ENCODE data around the gene SLC17A7. TPM values are rescaled to one million over a fixed set of nuclear protein-coding genes. Genes with fewer than 3 reads are reported as not detected.
A peak's percentile ranks its signal among the peaks of the same experiment; 100 is the strongest.

The SLC17A7 gene
- total and polyA plus RNA-seq, 2 of the 13 experiments (the other 11 are each of a cell fraction or from before 2014, with no cell fraction given), result 0.32 TPM; not detected in 1

DNA sequence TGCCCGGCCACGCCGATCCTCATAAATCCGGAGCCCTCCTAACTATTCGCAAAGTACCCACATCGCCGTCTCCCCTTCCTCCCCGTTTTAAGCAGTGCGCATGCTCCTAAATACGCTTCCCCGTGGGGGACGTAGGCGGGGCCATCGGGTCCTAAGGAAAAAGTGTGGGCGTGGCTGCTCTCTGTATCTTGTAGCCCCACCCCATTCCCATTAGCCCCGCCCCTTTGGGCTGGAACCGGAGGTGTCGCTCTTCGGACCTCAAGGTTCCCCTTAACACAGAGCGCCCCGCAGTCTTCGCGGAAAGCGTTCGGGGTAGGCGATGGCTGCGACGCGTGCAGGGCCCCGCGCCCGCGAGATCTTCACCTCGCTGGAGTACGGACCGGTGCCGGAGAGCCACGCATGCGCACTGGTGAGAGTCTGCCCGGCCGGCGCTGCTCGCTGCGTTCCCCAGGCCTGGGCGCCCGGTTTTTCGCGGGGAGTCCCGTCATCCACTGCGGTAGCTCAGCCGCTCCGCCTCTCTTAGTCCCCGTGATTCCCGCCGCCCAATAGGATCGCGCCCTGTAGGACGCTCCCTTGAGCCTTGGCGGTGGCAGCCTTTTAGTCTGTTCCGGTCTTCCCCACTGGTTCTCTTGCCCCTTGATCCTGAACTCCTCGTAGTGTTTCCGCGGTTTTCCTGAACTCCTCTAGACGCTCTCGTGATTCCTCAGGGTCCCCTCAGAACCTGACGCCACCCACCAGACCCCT, 11.9 kb upstream of the SLC17A7 start, which contains the start of gene ALDH16A1 (continued):
- 0 out of 2 replicates have a peak, but pooled peaks have one; percentile 30 for TF ChIP-seq ZNF616 (CRISPR knock-in tag; IDR thresholded peaks at IDR 0.05; ENCODE audit: low read depth)
- TF ChIP-seq NFYC (CRISPR knock-in tag; IDR thresholded peaks at IDR 0.05), result peak; percentile 92
- TF ChIP-seq, protein P1, sequence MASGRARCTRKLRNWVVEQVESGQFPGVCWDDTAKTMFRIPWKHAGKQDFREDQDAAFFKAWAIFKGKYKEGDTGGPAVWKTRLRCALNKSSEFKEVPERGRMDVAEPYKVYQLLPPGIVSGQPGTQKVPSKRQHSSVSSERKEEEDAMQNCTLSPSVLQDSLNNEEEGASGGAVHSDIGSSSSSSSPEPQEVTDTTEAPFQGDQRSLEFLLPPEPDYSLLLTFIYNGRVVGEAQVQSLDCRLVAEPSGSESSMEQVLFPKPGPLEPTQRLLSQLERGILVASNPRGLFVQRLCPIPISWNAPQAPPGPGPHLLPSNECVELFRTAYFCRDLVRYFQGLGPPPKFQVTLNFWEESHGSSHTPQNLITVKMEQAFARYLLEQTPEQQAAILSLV (CRISPR knock-in tag; IDR thresholded peaks at IDR 0.05; ENCODE audit: borderline replicate concordance), result peak; percentile 79; the same call in 1 of the 2 replicates
- TF ChIP-seq ZNF296 (CRISPR knock-in tag; conservative IDR thresholded peaks at IDR 0.05), result no peak
- no peak for TF ChIP-seq ZNF629 (CRISPR knock-in tag; conservative IDR thresholded peaks at IDR 0.05)
- no peak for TF ChIP-seq NFIC (IDR thresholded peaks at IDR 0.05; ENCODE audit: low read length)
- no peak for TF ChIP-seq TEF (CRISPR knock-in tag; IDR thresholded peaks at IDR 0.05)
- TF ChIP-seq, protein P2, sequence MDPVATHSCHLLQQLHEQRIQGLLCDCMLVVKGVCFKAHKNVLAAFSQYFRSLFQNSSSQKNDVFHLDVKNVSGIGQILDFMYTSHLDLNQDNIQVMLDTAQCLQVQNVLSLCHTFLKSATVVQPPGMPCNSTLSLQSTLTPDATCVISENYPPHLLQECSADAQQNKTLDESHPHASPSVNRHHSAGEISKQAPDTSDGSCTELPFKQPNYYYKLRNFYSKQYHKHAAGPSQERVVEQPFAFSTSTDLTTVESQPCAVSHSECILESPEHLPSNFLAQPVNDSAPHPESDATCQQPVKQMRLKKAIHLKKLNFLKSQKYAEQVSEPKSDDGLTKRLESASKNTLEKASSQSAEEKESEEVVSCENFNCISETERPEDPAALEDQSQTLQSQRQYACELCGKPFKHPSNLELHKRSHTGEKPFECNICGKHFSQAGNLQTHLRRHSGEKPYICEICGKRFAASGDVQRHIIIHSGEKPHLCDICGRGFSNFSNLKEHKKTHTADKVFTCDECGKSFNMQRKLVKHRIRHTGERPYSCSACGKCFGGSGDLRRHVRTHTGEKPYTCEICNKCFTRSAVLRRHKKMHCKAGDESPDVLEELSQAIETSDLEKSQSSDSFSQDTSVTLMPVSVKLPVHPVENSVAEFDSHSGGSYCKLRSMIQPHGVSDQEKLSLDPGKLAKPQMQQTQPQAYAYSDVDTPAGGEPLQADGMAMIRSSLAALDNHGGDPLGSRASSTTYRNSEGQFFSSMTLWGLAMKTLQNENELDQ (CRISPR knock-in tag; IDR thresholded peaks at IDR 0.05; ENCODE audit: borderline replicate concordance), result no peak
- peak; percentile 22; the same call in 1 of the 2 replicates for TF ChIP-seq GABPA (IDR thresholded peaks at IDR 0.05; ENCODE audit: low read depth, low read length)
- peak; percentile 73 for TF ChIP-seq GABPA (CRISPR knock-in tag; IDR thresholded peaks at IDR 0.05; ENCODE audit: low read depth)
- no peak; the same call in 1 of the 2 replicates for TF ChIP-seq RNF2 (conservative IDR thresholded peaks at IDR 0.05; ENCODE audit: low read depth)
- no peak for TF ChIP-seq HOXA7 (CRISPR knock-in tag; IDR thresholded peaks at IDR 0.05)
- TF ChIP-seq, protein P3, sequence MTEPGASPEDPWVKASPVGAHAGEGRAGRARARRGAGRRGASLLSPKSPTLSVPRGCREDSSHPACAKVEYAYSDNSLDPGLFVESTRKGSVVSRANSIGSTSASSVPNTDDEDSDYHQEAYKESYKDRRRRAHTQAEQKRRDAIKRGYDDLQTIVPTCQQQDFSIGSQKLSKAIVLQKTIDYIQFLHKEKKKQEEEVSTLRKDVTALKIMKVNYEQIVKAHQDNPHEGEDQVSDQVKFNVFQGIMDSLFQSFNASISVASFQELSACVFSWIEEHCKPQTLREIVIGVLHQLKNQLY (CRISPR knock-in tag; IDR thresholded peaks at IDR 0.05), result 0 out of 2 replicates have a peak, but pooled peaks have one; percentile 28
- no peak for TF ChIP-seq REXO4 (CRISPR knock-in tag; IDR thresholded peaks at IDR 0.05; ENCODE audit: borderline replicate concordance)
- TF ChIP-seq PREB (CRISPR knock-in tag; IDR thresholded peaks at IDR 0.05), result no peak
- no peak for TF ChIP-seq TGIF2 (CRISPR knock-in tag; IDR thresholded peaks at IDR 0.05)
- peak; percentile 61; the same call in 1 of the 2 replicates for TF ChIP-seq ZNF788 (CRISPR knock-in tag; IDR thresholded peaks at IDR 0.05; ENCODE audit: borderline replicate concordance)
- TF ChIP-seq, protein P4, sequence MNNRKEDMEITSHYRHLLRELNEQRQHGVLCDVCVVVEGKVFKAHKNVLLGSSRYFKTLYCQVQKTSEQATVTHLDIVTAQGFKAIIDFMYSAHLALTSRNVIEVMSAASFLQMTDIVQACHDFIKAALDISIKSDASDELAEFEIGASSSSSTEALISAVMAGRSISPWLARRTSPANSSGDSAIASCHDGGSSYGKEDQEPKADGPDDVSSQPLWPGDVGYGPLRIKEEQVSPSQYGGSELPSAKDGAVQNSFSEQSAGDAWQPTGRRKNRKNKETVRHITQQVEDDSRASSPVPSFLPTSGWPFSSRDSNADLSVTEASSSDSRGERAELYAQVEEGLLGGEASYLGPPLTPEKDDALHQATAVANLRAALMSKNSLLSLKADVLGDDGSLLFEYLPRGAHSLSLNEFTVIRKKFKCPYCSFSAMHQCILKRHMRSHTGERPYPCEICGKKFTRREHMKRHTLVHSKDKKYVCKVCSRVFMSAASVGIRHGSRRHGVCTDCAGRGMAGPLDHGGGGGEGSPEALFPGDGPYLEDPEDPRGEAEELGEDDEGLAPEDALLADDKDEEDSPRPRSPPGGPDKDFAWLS (CRISPR knock-in tag; IDR thresholded peaks at IDR 0.05; ENCODE audit: borderline replicate concordance), result no peak
- TF ChIP-seq SMAD3 (CRISPR knock-in tag; IDR thresholded peaks at IDR 0.05), result no peak
- no peak for TF ChIP-seq ZNF737 (CRISPR knock-in tag; IDR thresholded peaks at IDR 0.05; ENCODE audit: borderline replicate concordance)
- TF ChIP-seq ZBTB26 (CRISPR knock-in tag; IDR thresholded peaks at IDR 0.05; ENCODE audit: borderline replicate concordance), result no peak
